Measurements from ENCODE around the gene GLUL.

DNA sequence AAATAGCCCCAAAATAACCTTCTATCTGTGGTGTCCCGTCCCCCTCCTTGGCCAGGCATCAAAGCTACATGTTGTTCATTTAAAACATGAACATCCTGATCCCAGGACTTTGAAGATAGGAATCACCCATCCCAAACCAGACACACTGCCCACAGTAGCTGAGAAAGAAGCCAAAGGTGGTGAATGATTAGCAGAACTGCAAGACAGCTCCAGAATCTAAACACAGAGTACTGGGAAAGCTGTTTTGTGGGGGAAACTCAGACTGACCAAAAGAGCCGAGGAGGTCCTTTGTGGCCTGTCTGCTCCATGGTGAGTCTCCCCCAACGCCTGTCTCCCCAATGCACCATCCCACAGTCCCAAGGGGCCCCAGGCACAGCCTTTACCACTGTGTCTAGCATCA, 16.1 kb upstream of the GLUL start:
- TF ChIP-seq EZH2 (IDR thresholded peaks at IDR 0.05; ENCODE audit: borderline replicate concordance, low read length), result no peak
- TF ChIP-seq, protein P1, sequence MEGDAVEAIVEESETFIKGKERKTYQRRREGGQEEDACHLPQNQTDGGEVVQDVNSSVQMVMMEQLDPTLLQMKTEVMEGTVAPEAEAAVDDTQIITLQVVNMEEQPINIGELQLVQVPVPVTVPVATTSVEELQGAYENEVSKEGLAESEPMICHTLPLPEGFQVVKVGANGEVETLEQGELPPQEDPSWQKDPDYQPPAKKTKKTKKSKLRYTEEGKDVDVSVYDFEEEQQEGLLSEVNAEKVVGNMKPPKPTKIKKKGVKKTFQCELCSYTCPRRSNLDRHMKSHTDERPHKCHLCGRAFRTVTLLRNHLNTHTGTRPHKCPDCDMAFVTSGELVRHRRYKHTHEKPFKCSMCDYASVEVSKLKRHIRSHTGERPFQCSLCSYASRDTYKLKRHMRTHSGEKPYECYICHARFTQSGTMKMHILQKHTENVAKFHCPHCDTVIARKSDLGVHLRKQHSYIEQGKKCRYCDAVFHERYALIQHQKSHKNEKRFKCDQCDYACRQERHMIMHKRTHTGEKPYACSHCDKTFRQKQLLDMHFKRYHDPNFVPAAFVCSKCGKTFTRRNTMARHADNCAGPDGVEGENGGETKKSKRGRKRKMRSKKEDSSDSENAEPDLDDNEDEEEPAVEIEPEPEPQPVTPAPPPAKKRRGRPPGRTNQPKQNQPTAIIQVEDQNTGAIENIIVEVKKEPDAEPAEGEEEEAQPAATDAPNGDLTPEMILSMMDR (conservative IDR thresholded peaks at IDR 0.05 in 1 of 2, IDR thresholded peaks at IDR 0.05 in 1 of 2; ENCODE audit: extremely low read depth in 1 of 2, insufficient read depth in 1 of 2, low read depth in 1 of 2, low read length in 2 of 2), result no peak
